CD4-positive, alpha-beta T cell treated with Interleukin-6 at 100 ng/mL for 8 hours (primary cell): Measurements from ENCODE around the gene CDNF.
"Not testable (repeated sequence)": the region's sequence is repeated elsewhere in the genome, so short reads cannot be mapped to it uniquely, and the experiment has no call there.

Source experiments
- DNase-seq: peaks from one replicate; pipeline ENCODE4 v3.0.0-alpha.2; 2020; ENCODE audit warnings: mixed read lengths, low spot score

CDNF gene

DNA sequence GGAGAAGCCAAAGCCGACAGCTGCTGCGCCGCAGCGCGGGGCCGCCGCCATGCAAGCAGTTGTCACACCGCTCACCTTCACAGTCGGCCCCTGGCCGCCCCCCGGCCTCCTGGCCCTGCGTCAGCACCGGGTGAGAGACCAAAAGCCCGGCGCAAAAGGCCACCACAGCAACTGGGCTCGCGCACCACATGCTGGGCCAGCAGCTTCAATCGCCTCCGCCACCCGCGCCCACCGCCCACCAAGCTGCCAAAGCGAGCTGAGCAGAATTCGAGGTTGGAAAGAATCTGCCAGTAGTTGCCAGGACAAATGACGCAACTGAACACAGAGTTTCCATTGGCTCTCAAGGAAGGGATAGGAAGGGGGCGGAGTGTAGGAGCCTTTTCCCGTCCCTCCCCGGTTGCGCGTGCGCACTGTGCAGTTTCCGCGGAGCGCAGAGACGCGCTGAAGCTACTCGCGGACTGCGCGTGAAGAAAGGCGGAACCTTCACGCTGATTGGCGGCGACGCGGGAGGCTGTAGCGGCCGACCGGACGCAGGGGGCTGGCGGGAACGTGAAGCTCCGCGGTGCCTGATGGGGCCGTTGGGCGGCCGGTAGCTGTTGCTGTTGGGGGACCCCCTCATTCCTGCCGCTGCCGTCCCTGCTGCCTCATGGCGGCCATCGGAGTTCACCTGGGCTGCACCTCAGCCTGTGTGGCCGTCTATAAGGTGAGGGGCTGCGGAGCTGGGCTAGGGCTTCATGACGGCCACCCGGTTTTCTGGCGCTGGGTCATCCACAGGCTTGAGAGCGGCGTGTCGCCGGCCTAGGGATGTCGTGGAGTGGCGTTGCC is at the start of gene CDNF, which contains the start of the genes HSPA14 and MSANTD7:
Gene CDNF (minus strand): TSS at position 281 of the 825 bp plus-strand sequence. CDS start 91 bp downstream, at position 190.
Gene HSPA14 (plus strand): TSS at position 550 of the 825 bp plus-strand sequence. CDS start 97 bp downstream, at position 647.
Gene MSANTD7 (plus strand): TSS at position 550 of the 825 bp plus-strand sequence. CDS start 3,979 bp downstream, outside the sequence.
- DNase-seq = peak; percentile 99

DNA sequence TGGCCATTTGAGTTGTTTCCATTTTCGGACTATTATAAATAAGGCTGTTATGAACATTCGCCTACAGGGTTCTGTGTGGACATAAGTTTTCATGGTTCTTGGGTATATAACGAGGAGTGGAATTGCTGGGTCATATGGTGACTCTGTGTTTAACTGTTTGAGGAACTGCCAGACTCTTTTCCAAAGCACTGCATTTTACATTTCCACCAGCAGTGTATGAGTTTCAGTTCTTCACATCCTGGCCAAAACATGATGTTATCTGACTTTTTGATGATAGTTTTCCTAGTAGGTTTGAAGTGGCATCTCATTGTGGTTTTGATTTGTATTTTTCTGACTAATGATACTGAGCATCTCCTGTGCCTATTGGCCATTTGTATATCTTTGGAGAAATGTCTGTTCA is 46.2 kb upstream of the CDNF start:
- no peak for DNase-seq

DNA sequence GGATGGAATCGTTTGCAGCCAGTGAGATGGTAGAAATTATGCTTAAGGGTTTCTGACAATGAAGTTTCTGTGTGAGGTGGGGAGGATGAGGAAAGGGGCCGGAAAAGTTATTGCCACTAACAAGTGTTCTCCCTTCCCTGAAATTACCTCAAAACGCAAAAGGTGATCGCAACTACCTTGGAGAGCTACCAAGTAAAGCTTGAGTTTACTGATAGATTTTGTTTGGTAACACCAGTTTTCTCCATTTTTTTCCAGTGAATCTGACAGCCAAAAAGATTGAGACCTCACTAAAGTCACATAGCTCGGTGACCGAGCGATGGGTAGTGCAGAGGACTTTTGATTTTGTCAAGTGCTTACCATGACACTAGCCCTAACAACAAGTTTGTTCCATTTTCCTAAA is 42.4 kb upstream of the CDNF start:
- no peak for DNase-seq

GRCh38 chr10:14879928-14880193 is 42.0 kb upstream of the CDNF start:
- no peak for DNase-seq

- DNase-seq = peak; percentile 4
These were observed 41.5 kb upstream of the CDNF start for GRCh38 chr10:14879124-14879927.

DNA sequence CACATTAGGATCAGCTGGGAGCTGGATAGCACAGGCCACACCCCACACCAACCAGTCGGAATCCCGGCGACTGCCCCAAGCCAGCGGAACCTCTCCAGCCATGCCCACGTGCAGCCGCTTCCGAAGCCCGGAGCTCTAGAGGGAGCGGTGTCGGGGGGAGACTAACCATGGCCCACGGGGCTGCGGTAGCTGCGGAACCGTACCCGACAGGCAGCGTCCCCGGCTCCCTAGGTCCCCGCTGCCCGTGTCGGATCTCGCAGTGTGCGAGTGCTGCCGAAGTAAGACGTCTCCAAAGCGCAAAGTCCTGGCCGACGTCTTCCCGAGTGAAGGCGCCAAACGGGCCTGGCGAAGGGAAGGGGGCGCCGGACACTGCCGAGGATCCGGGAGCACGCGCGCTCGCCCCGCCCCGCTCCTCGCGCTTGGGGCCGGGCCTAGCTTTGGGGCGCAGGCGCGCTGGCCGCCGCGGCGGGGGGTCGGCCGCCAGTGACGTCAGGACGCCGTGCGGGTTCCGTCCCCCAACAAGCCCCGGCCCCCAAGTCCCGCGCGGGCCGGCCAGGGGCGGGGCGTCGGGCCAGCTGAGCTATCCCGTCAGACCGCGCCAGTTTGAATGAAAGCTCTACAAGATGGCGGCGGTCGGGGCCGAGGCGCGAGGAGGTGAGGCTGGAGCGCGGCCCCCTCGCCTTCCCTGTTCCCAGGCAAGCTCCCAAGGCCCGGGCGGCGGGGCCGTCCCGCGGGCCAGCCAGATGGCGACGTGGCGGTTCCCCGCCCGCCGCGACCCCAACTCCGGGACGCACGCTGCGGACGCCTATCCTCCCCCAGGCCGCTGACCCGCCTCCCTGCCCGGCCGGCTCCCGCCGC is 40.7 kb upstream of the CDNF start, which contains the start of gene SUV39H2:
Gene SUV39H2 (plus strand): TSS at position 601 of the 858 bp plus-strand sequence. CDS start 23 bp downstream, at position 624.
- DNase-seq = peak; percentile 92

- no peak for DNase-seq
These were observed 38.9 kb upstream of the CDNF start for GRCh38 chr10:14876764-14877163.

DNA sequence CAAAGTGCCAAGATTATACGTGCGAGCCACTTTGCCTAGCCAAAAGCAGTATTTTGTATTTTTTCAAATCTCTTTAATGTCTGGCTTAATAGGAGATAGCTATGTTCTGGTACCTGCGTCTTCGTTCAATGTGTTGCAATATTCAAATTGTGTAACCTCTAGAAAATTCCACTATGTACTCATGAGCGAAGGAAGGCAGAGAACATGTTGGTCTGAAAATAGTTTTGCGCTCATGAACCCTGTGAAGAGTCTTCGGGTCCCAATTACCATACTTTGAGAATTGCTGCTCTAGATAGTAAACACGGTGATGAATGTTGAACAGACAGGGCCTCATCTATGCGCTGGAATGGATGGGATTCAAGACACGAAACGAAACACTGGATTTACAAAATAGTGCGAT is 38.1 kb upstream of the CDNF start:
- DNase-seq = no peak

DNA sequence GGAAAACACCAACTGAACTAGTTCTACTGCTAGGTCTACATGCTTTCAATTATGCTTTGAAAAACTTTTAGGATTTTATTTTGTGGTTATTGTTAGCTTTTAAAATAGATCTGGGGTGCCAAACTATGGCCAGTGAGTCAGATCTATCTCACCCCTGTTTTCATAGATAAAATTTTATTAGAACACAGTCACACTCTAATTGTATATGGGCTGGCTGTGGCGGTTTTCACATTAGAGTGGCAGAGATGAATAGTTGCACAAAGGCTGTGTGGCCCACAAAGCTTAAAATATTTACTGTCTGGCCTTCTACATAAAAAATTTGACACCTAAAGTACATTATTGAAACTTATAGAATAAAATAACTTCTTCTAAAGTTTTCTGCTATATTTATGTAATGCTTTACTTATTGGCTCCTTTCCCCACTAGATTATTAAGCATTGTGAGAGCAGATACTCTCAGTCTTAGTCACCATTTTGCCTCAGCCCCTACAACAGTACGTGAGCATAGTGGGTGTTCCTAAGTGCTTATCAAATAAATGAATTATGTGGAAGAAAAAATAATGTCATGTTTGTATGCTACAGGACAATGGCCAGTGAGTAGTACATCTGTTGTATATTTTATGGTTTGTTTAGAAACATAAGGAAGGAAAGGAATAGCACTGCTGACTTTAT is 35.4 kb upstream of the CDNF start:
- DNase-seq = no peak

- not testable (repeated sequence) for DNase-seq
These were observed 27.0 kb upstream of the CDNF start for GRCh38 chr10:14864871-14865270.

DNA sequence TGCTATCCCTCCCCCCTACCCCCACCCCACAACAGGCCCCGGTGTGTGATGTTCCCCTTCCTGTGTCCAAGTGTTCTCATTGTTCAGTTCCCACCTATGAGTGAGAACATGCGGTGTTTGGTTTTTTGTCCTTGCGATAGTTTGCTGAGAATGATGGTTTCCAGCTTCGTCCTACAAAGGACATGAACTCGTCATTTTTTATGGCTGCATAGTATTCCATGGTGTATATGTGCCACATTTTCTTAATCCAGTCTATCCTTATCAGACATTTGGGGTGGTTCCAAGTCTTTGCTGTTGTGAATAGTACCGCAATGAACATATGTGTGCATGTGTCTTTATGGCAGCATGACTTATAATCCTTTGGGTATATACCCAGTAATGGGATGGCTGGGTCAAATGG is 26.6 kb upstream of the CDNF start:
- not testable (repeated sequence) for DNase-seq

- DNase-seq = no peak
These were observed 23.0 kb upstream of the CDNF start for GRCh38 chr10:14860791-14861190.

DNA sequence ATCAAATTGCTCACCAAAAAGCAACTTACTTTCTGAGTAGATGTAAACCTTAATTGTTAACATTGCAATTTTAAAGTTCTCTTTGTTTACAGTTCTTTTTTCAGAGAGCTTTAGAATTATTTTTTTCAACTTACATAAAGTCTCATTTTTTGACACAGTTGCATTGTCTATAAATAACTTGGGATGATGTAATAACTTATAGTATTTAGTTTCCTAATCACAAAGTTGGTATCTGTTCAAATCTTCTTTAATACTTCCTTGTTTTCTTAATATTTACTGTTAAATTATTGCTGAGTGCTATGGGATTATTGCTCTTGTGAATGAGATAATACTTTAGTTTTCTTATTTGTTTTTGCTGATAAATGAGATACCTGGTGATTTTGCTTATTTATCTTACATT is 21.9 kb upstream of the CDNF start:
- DNase-seq = no peak

- no peak for DNase-seq
These were observed 21.2 kb upstream of the CDNF start for GRCh38 chr10:14859043-14859442.

GRCh38 chr10:14858338-14858960 is 20.6 kb upstream of the CDNF start:
- no peak for DNase-seq

DNA sequence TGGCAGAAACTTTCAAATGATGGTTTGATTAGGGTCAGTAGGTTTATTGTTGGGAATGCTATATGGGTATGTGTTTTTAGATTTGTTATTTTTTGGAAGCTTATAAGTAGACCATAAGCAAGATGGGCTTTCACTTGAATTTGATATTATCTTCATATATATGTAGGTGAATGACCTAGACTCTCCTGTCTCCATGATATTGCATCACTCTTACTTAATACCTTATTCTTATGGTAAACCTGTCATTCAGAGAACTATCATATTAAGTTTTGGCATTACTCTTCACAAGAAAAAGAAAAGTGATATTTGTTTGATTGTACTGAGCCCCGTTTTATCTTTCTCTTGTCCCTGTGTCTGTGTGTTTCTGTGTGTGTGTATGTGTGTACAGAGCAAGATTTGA is 17.6 kb upstream of the CDNF start:
- DNase-seq = no peak

DNA sequence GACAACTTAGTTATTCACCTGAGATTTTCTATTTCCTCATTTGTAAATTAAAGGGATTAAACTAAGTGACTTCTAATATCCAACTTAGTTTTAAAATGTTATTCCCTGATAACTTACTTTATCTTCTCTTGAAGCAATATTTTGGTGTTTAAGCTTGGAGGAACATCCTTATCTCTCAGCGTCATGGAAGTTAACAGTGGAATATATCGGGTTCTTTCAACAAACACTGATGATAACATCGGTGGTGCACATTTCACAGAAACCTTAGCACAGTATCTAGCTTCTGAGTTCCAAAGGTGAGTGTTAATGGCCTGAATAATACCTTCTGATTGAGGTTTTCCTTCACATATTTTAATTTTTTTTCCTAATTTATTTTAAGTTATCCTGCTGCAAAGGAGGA is 14.4 kb upstream of the CDNF start:
- no peak for DNase-seq

DNA sequence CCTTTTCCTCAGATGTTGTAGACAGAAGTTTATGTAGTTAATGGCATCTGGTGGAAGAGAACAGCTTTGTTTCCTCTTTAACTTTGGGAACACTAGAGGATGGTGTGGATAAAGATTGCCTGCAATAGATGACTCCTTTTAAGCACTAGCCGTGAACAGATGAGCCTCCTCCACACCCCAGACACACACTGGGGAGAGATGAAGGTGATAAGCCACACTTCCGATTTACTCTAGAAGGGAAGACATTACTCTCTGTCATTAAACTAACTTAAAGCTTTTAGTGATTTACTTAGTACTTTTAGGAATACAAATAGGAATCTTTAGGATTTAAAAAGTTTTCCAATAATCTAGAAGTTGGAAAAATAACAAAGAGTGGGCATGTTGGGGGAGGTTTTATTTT is 7.1 kb upstream of the CDNF start:
- no peak for DNase-seq

GRCh38 chr10:14843327-14843988 is 5.6 kb upstream of the CDNF start:
- DNase-seq = no peak

DNA sequence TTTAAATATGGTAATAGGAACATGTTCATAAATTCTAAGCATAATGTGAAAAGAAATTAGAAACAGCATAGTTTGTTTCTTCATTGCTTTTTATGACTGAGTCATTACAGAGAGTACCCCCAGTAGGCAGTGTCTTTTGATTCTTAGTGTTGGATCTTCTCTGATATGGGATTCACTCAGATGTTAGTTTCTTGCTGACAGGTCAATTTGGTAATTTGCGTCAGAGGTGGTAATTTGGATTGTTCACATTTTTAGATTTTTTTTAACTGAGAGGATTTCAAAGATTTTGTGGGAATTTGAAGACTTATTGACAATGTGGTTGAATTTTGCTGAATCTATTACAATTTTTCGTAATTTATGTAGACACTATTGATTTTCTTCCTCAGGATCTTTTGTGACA is 2.3 kb upstream of the CDNF start:
- no peak for DNase-seq

DNA sequence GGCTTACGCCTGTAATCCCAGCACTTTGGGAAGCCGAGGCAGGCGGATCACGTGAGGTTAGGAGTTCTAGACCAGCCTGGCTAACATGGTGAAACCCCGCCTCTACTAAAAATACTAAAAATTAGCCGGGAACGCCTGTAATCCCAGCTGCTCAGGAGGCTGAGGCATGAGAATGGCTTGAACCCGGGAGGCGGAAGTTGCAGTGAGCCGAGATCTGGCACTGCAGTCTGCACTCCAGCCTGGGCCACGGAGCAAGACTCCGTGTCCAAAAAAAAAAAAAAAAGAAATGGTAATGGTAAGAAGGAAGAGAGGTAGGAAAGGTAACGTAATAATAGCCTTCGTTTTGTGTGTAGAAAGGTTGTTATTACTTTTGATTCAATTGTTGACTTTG is 1.5 kb upstream of the CDNF start:
- no peak for DNase-seq
